Common myeloid progenitor, CD34-positive (primary cell): Measurements from ENCODE around the gene AAK1.
"Not testable (repeated sequence)": the region's sequence is repeated elsewhere in the genome, so short reads cannot be mapped to it uniquely, and the experiment has no call there.

Source experiments
- CTCF ChIA-PET: fragments of 350-600 bp; sonication (Branson Sonifier 250); formaldehyde crosslinking; loops from one replicate; lab custom pipeline; 2021; ENCODE audit warnings: antibody characterized with exemption; lab: Charles Lee
- POLR2A ChIA-PET: fragments of 350-600 bp; sonication (Branson Sonifier 250); formaldehyde crosslinking; loops from one replicate; lab custom pipeline; 2021; ENCODE audit warnings: antibody characterized with exemption; lab: Charles Lee
- DNase-seq, 3 donors: peaks; one replicate each; pipeline versions ENCODE4 v3.0.0 to v3.0.0-alpha.2; 2013
- H3K27ac ChIP-seq, 2 experiments: 1 replicate in 1 of 2; 2 replicates in 1 of 2; pipeline ENCODE4 v1.7.0; 2013; ENCODE audit warnings: inconsistent platforms in 2 of 2, low read length in 2 of 2, mild to moderate bottlenecking in 2 of 2, low read depth in 1 of 2, moderate library complexity in 1 of 2; ENCODE audit not compliant: severe bottlenecking in 2 of 2, insufficient read depth in 1 of 2, poor library complexity in 1 of 2
- H3K27me3 ChIP-seq, 5 experiments: replicated peaks in 2 of 5; 1 replicate in 3 of 5; 2 replicates in 2 of 5; pipeline versions ENCODE4 v1.6.1 to v1.7.0; 2013; ENCODE audit warnings: low read length in 4 of 5, mild to moderate bottlenecking in 2 of 5, moderate library complexity in 2 of 5, inconsistent platforms in 1 of 5; ENCODE audit not compliant: insufficient read depth in 5 of 5, control insufficient read depth in 4 of 5
- H3K36me3 ChIP-seq, 4 experiments: 1 replicate in 2 of 4; 2 replicates in 2 of 4; pipeline versions ENCODE4 v1.6.1 to v1.7.0; 2013; ENCODE audit warnings: low read length in 3 of 4, control low read depth in 1 of 4, mild to moderate bottlenecking in 1 of 4; ENCODE audit not compliant: control insufficient read depth in 4 of 4, insufficient read depth in 4 of 4
- H3K4me1 ChIP-seq, 4 experiments: 1 replicate in 3 of 4; 2 replicates in 1 of 4; pipeline versions ENCODE4 v1.6.1 to v1.7.1; 2013; ENCODE audit warnings: low read length in 3 of 4, mild to moderate bottlenecking in 3 of 4, control low read depth in 1 of 4, inconsistent platforms in 1 of 4, moderate library complexity in 1 of 4; ENCODE audit not compliant: control insufficient read depth in 4 of 4, insufficient read depth in 4 of 4; ENCODE audit errors: control extremely low read depth in 1 of 4
- H3K4me3 ChIP-seq, 7 experiments: 1 replicate in 4 of 7; 2 replicates in 3 of 7; pipeline versions ENCODE4 v1.5.1 to v1.7.0; 2013; ENCODE audit warnings: mild to moderate bottlenecking in 7 of 7, low read length in 6 of 7, moderate library complexity in 6 of 7, inconsistent platforms in 2 of 7, low read depth in 2 of 7, control low read depth in 1 of 7; ENCODE audit not compliant: insufficient read depth in 4 of 7, control insufficient read depth in 1 of 7; ENCODE audit errors: extremely low read depth in 1 of 7
- H3K9me3 ChIP-seq, 5 experiments: 1 replicate in 4 of 5; 2 replicates in 1 of 5; pipeline versions ENCODE4 v1.6.1 to v1.7.1; 2013; ENCODE audit warnings: low read length in 4 of 5, mild to moderate bottlenecking in 2 of 5, inconsistent platforms in 1 of 5, low read depth in 1 of 5, moderate library complexity in 1 of 5; ENCODE audit not compliant: control insufficient read depth in 4 of 5, insufficient read depth in 2 of 5; ENCODE audit errors: control extremely low read depth in 1 of 5
- WGBS: methylation state at CpG from one replicate; pipeline ENCODE4 v1.1.5; 2013; ENCODE audit not compliant: insufficient coverage; 5-methylcytosine and 5-hydroxymethylcytosine counted together

AAK1 gene

DNA sequence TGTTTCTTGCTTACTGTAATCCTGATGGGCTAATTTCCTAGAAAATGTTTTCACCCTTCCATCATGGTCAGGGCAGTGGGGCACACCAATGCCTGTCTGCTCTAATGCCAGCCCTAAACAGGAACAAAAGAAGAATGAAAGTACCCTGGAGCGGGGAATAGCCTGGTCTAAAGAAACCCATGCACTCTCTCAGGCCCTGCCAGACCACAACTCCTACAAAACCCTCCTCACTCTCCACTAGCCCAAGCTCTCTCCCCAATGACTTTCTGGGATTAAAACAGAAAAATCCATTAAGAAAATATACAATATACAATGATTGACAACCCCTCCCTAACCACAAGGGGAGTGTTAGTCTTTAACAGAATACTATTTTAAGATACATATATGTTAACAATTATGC lies 67.6 kb downstream of the AAK1 start:
- Histone ChIP-seq H3K4me1 (peaks cover 0 to 58% (median 19%) of the 10 kb centered on the region in 4 experiments), H3K9me3 (no peaks in the 10 kb centered on the region), H3K36me3 (no peaks in the 10 kb centered on the region), H3K4me3 (no peak overlapping the region), H3K27ac (no peak overlapping the region), H3K27me3 (no peaks in the 10 kb centered on the region)
- WGBS: no CpG with 5 or more reads among the region's 1 CpG
- CTCF ChIA-PET: interaction anchor here (0.9 to 13.7 kb wide), 2 partner anchors 9 to 15 kb away, joined by 3 to 125 read pairs; no protein-coding TSS in a partner anchor
- DNase-seq: no peak
- POLR2A ChIA-PET: no interaction called here

DNA sequence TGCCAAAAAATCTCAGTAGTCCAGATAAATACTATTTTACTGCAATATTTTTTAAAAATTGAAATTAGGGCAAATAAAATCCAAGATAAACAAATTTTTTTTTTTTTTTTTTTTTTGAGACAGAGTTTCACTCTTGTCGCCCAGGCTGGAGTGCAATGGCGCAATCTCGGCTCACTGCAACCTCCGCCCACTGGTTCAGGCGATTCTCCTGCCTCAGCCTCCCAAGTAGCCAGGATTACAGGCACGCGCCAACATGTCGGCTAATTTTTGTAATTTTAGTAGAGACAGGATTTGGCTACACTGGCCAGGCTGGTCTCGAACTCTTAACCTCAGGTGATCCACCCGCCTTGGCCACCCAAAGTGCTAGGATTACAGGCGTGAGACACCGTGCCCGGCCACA lies 68.2 kb downstream of the AAK1 start:
- H3K27me3 ChIP-seq, H3K9me3 ChIP-seq, H3K27ac ChIP-seq, H3K4me3 ChIP-seq, H3K36me3 ChIP-seq, DNase-seq, POLR2A ChIA-PET: not testable (repeated sequence)
- WGBS: over 99% methylated on average over 11 of the region's 13 CpGs
- H3K4me1 ChIP-seq: peaks cover 0 to 53% (median 14%) of the 10 kb centered on the region in 4 experiments
- CTCF ChIA-PET: interaction anchor here (13.7 kb wide), 1 partner anchor 8 kb away, joined by 125 read pairs; no protein-coding TSS in a partner anchor

DNA sequence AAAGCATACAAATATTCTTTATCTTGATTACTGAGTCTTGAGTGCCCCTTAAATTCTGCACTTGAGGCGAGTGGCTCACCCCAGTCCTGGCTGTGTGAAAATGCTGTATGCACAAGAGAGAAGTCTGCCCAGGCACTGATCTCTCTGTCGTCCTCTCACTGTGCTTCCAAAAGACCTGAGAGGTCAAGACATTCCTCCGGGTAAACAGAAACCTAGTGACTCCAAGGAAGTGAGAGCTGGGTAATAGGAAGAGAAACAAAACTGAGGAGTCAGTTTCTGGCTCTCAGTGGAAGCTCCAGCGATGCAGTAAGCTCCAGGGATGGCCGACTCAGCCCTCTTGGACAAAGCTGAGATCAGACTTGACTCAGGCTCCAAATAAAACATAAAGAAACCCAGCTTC lies 70.9 kb downstream of the AAK1 start:
- ChIA-PET POLR2A (interaction anchor here (0.5 to 0.6 kb wide), 2 partner anchors 192 to 261 kb away, joined by 3 read pairs; no protein-coding TSS in a partner anchor), CTCF (interaction anchor here (0.8 to 1.1 kb wide), 3 partner anchors 10 to 53 kb away, joined by 3 to 4 read pairs (median 3); no protein-coding TSS in a partner anchor)
- DNase-seq: no peak
- Histone ChIP-seq H3K27ac (no peak overlapping the region), H3K9me3 (no peaks in the 10 kb centered on the region), H3K4me1 (peaks cover 0 to 31% (median 5%) of the 10 kb centered on the region in 4 experiments), H3K36me3 (no peaks in the 10 kb centered on the region), H3K4me3 (no peak overlapping the region), H3K27me3 (no peaks in the 10 kb centered on the region)
- WGBS: 96% methylated on average over 4 of the region's 5 CpGs

DNA sequence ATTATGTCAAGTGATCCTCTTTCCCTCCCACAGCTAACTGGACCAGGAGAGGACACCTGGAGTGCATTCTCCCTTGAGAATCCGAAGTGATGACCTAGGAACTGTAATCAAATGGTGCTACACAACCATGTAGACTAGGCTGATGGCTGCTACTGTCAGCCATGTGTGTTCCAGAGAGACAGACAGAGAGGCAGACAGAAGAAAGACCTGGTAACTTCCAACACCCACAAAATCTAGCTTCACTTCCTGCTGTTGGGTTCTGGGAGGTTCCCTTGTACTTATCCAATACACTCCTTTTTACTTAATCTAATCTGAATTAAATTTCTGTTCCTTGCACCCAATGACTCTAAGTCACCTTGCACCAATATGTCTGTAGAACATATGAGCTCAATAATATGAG lies 72.3 kb downstream of the AAK1 start:
- Histone ChIP-seq H3K27ac (no peak overlapping the region), H3K27me3 (no peaks in the 10 kb centered on the region), H3K9me3 (no peaks in the 10 kb centered on the region), H3K36me3 (peaks cover 0 to 1% (median 0%) of the 10 kb centered on the region in 4 experiments), H3K4me3 (no peak overlapping the region), H3K4me1 (peaks cover 0 to 17% (median 3%) of the 10 kb centered on the region in 4 experiments)
- ChIA-PET POLR2A (no interaction called here), CTCF (interaction anchor here (1.0 to 9.6 kb wide), 4 partner anchors 11 to 145 kb away, joined by 3 to 125 read pairs (median 5); no protein-coding TSS in a partner anchor)
- DNase-seq: no peak
- WGBS: no CpG with 5 or more reads among the region's 1 CpG

DNA sequence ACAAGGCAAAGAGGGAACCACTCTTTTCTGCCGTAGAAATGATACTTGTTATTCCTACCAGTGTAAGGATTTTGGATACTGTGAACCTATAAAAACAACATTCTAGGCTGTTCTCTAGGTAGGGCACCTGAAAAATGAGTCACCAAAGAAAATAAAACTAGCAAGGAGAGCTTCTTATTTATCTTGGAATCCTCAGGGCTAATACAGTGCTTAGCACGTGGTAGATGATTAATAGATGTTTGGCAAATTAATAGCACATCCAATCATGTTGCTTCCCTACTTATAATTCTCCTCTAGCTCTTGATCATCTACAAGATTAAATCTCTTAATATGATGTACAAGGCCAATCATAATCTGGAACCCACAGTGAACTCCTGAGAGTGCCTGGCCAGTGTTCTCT lies 73.1 kb downstream of the AAK1 start:
- H3K4me1 ChIP-seq: peaks cover 0 to 11% (median 2%) of the 10 kb centered on the region in 4 experiments
- peaks cover 0 to 2% (median 0%) of the 10 kb centered on the region in 4 experiments for H3K36me3 ChIP-seq
- H3K9me3 ChIP-seq: no peaks in the 10 kb centered on the region
- ChIA-PET CTCF (interaction anchor here (0.9 to 9.6 kb wide), 4 partner anchors 10 to 143 kb away, joined by 3 to 125 read pairs (median 5); no protein-coding TSS in a partner anchor), POLR2A (no interaction called here)
- no peaks in the 10 kb centered on the region for H3K27me3 ChIP-seq
- no peak overlapping the region for H3K27ac ChIP-seq
- H3K4me3 ChIP-seq: no peak overlapping the region
- DNase-seq: no peak
- WGBS: 100% methylated on average over 1 of the region's 2 CpGs

DNA sequence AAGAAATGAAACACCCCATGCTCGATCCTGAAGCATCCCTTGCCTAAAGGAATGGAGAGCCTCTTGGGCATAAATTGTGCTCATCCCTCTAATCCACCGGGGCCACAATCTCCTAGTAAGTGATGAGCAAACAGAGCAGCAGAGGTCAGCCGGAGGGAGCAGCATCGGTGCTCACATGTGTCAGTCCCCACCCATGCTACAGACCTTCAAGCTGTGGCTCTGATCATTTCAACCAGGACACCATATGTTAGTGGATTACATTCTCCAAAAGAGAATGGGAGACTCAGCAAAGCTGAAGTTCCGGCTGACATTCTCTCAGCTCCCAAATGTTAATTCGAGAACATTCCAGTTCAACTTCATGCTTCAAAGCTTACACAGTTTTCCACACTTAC lies 75.6 kb downstream of the AAK1 start:
- ChIA-PET POLR2A (interaction anchor here (1.5 kb wide), 1 partner anchor 13 kb away, joined by 4 read pairs; no protein-coding TSS in a partner anchor), CTCF (interaction anchor here (1.0 to 9.6 kb wide), 7 partner anchors 14 to 249 kb away, joined by 3 to 125 read pairs (median 4); no protein-coding TSS in a partner anchor)
- WGBS: 97% methylated on average over 3 of the region's 6 CpGs

More for the DNA sequence above, 75.6 kb downstream of the AAK1 start:
- no peaks in the 10 kb centered on the region for H3K9me3 ChIP-seq
- no peaks in the 10 kb centered on the region for H3K27me3 ChIP-seq
- H3K27ac ChIP-seq: no peak overlapping the region
- no peak overlapping the region for H3K4me3 ChIP-seq
- peaks cover 0 to 2% (median 0%) of the 10 kb centered on the region in 4 experiments for H3K36me3 ChIP-seq
- H3K4me1 ChIP-seq: peaks cover 0 to 11% (median 2%) of the 10 kb centered on the region in 4 experiments
- no peak for DNase-seq
